Adrenal gland (tissue), 12 donors: Measurements from ENCODE around the gene DAPK2. TPM values are rescaled to one million over a fixed set of nuclear protein-coding genes. Genes with fewer than 3 reads are reported as not detected.

Experiments used
- DNase-seq, 7 donors: peaks; one replicate each; pipeline ENCODE4 v3.0.0-alpha.2; 2019 to 2020
- H3K27ac ChIP-seq, 5 donors: fragments of 200-600 bp; sonication (generic) in 4 of 5; 1 replicate in 3 of 5; 2 replicates in 2 of 5; pipeline versions ENCODE4 v1.5.1 to v1.8.0; 2016 to 2020; ENCODE audit warnings: mild to moderate bottlenecking in 1 of 5
- H3K27me3 ChIP-seq: fragments of 200-600 bp; 2 replicates; pipeline ENCODE4 v1.8.0; 2021
- H3K36me3 ChIP-seq, 2 donors: fragments of 200-600 bp; replicated peaks in 1 of 2; 1 replicate in 1 of 2; 2 replicates in 1 of 2; pipeline versions ENCODE4 v1.5.1 to v1.8.0; 2018 to 2022
- H3K4me1 ChIP-seq, 2 donors: fragments of 200-600 bp; replicated peaks in 1 of 2; 1 replicate in 1 of 2; 2 replicates in 1 of 2; pipeline versions ENCODE4 v1.5.1 to v1.8.0; 2018 to 2021
- H3K4me3 ChIP-seq, 4 donors: fragments of 200-600 bp; sonication (generic) in 3 of 4; one replicate each; pipeline ENCODE4 v1.5.1; 2016 to 2018
- H3K9me3 ChIP-seq, 3 donors: fragments of 200-600 bp; sonication (generic) in 1 of 3; replicated peaks in 1 of 3; 1 replicate in 2 of 3; 2 replicates in 1 of 3; pipeline versions ENCODE4 v1.5.1 to v1.8.0; 2016 to 2021
- CTCF ChIP-seq, 6 experiments: fragments of 450-650 bp in 4 of 6; fragments of 200-600 bp in 2 of 6; sonication (generic) in 1 of 6; IDR thresholded peaks; 1 replicate in 5 of 6; 2 replicates in 1 of 6; pipeline versions ENCODE4 v1.5.1 to v1.8.0; 2016 to 2021; ENCODE audit warnings: antibody characterized with exemption in 6 of 6, mild to moderate bottlenecking in 2 of 6, moderate library complexity in 1 of 6
- POLR2A ChIP-seq, 2 donors: fragments of 450-650 bp; IDR thresholded peaks; one replicate each; pipeline ENCODE4 v1.6.1; 2017; ENCODE audit warnings: antibody characterized with exemption in 2 of 2, mild to moderate bottlenecking in 2 of 2, moderate library complexity in 1 of 2
- WGBS, 4 donors: extraction: QIAGEN DNeasy Blood & Tissue Kit in 2 of 4; methylation state at CpG; one replicate each; pipeline versions ENCODE4 v1.1.5 to v1.1.7; 2013 to 2017; 5-methylcytosine and 5-hydroxymethylcytosine counted together
- intact Hi-C, 2 donors: fragments of 100-400 bp; cut with DNase I; formaldehyde crosslinking; loops; one replicate each; pipeline versions ENCODE4 v1.14.1 to v1.15.0; 2022 to 2023
- polyA plus RNA-seq, 3 donors: library from polyadenylated mRNA; stranded (reverse); fragments of 200-250 nt in 2 of 3; fragments of 350-450 nt in 1 of 3; fragmentation: Illumina TruSeq in 1 of 3; extraction: RNeasy Lipid Tissue Mini Kit (QIAGEN cat#74804) in 1 of 3; gene quantifications; one replicate each; pipeline ENCODE4 v1.2.3, GENCODE V29; 2013 to 2014
- total RNA-seq, 9 donors: library from RNA; depleted of rRNA in 4 of 9; stranded (reverse); fragments of >200 nt in 4 of 9; fragments of 120-200 nt in 1 of 9; fragmentation: NEBNext Ultra II Directional in 1 of 9; extraction: Animal tissue kit (Norgen Biotek cat#: 25700) in 1 of 9; gene quantifications; one replicate each; pipeline versions ENCODE4 v1.1.0 to v1.2.4, GENCODE V29; 2013 to 2023
- donor health status: healthy with polysubstance abuse.
- donor health status: Bipolar disorder and iron deficiency.
- donor health status: DM: yes; HTN: yes; CAD: no.
- donor health status: DM: no; HTN: no; CAD: no.
- donor health status: DM: no; HTN: no; CAD: no.
- donor health status: DM: yes; HTN: yes; CAD: no.

The DAPK2 gene
- total and polyA plus RNA-seq, 12 donors: 0.97 to 8.7 (median 6.1) TPM

GRCh38 chr15:63939531-63940130 is 106.7 kb downstream of the DAPK2 start:
- Histone ChIP-seq H3K4me3 (no peak overlapping the region), H3K9me3 (no peaks in the 10 kb centered on the region), H3K4me1 (peaks cover 21 to 30% of the 10 kb centered on the region in 2 donors), H3K36me3 (no peaks in the 10 kb centered on the region), H3K27ac (peak overlapping the region in 2 of 5 donors; percentile 64 to 82), H3K27me3 (no peaks in the 10 kb centered on the region)
- WGBS, 4 donors: 5 to 11% (median 9%) methylated on average over 4 of the region's 4 CpGs
- TF ChIP-seq CTCF (IDR thresholded peaks at IDR 0.05): no peak
- no peak for TF ChIP-seq POLR2A (IDR thresholded peaks at IDR 0.05)
- intact Hi-C loops: loop anchor here in 1 of 2 donors (5.0 kb wide), 1 partner anchor 108 kb away; the partner anchor contains the start of gene DAPK2
- DNase-seq: peak; percentile 28 to 84 (median 65)

- Histone ChIP-seq H3K27me3 (no peaks in the 10 kb centered on the region), H3K4me1 (peaks cover 21 to 30% of the 10 kb centered on the region in 2 donors), H3K36me3 (no peaks in the 10 kb centered on the region), H3K4me3 (no peak overlapping the region), H3K27ac (peak overlapping the region in 2 of 5 donors; percentile 19 to 64), H3K9me3 (no peaks in the 10 kb centered on the region)
- DNase-seq: peak in 2 of 7 donors; percentile 13 to 48
- WGBS, 4 donors: 77 to 86% (median 78%) methylated on average over 6 of the region's 6 CpGs
- no peak for TF ChIP-seq CTCF (IDR thresholded peaks at IDR 0.05)
- TF ChIP-seq POLR2A (IDR thresholded peaks at IDR 0.05): no peak
- intact Hi-C loops: no loop called here
These were observed 107.7 kb downstream of the DAPK2 start for GRCh38 chr15:63938486-63939061.

GRCh38 chr15:63933522-63933921 is 112.8 kb downstream of the DAPK2 start:
- peak in 5 of 7 donors; percentile 12 to 58 (median 21) for DNase-seq
- Histone ChIP-seq H3K27me3 (no peaks in the 10 kb centered on the region), H3K9me3 (no peaks in the 10 kb centered on the region), H3K4me1 (peaks cover 0 to 7% of the 10 kb centered on the region in 2 donors), H3K4me3 (no peak overlapping the region), H3K36me3 (no peaks in the 10 kb centered on the region), H3K27ac (no peak overlapping the region)
- TF ChIP-seq CTCF (IDR thresholded peaks at IDR 0.05) (no peak), POLR2A (IDR thresholded peaks at IDR 0.05) (no peak)
- 84 to 97% (median 92%) methylated on average over 5 of the region's 5 CpGs for WGBS, 4 donors
- intact Hi-C loops: no loop called here

GRCh38 chr15:63931556-63931955 is 114.7 kb downstream of the DAPK2 start:
- TF ChIP-seq CTCF (IDR thresholded peaks at IDR 0.05): no peak
- no peak for TF ChIP-seq POLR2A (IDR thresholded peaks at IDR 0.05)
- WGBS, 4 donors: 79 to 92% (median 85%) methylated on average over 4 of the region's 4 CpGs
- H3K36me3 ChIP-seq: no peaks in the 10 kb centered on the region

More at GRCh38 chr15:63931556-63931955, 114.7 kb downstream of the DAPK2 start:
- H3K9me3 ChIP-seq: no peaks in the 10 kb centered on the region
- peak in 1 of 7 donors; percentile 3 for DNase-seq
- no peaks in the 10 kb centered on the region for H3K27me3 ChIP-seq
- intact Hi-C loops: no loop called here
- H3K4me1 ChIP-seq: peaks cover 0 to 10% of the 10 kb centered on the region in 2 donors
- no peak overlapping the region for H3K4me3 ChIP-seq
- no peak overlapping the region for H3K27ac ChIP-seq
